GM12872 (cell line): Measurements from ENCODE around the gene PALM2AKAP2.

ENCODE experiments used
- TF ChIP-seq, protein P1 (sequence below): IDR thresholded peaks from 3 replicates; pipeline ENCODE4 v1.5.1; 2011; ENCODE audit warnings: low read depth, mild to moderate bottlenecking, low read length, moderate library complexity; ENCODE audit not compliant: insufficient read depth

Gene PALM2AKAP2

DNA sequence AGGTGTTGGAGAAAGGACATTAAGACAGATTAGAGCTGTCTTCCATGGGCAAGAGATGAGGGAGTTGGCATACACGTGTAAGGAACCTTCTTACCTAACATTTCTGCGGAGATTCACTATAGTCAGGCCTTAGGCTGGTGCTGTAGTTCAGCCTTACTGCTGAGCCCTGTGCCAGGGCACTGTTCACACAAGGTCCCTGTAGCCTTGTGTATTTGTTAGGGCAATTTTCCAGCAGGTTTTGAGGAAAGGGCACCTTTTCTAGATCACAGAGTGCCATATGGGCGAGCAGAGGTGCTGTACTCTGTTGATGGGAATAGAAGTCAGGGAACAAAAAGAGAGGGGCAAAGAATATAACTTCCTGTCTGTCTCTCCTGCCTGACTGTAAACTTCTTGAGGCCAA lies 15.6 kb downstream of the PALM2AKAP2 start:
- TF ChIP-seq, protein P1, sequence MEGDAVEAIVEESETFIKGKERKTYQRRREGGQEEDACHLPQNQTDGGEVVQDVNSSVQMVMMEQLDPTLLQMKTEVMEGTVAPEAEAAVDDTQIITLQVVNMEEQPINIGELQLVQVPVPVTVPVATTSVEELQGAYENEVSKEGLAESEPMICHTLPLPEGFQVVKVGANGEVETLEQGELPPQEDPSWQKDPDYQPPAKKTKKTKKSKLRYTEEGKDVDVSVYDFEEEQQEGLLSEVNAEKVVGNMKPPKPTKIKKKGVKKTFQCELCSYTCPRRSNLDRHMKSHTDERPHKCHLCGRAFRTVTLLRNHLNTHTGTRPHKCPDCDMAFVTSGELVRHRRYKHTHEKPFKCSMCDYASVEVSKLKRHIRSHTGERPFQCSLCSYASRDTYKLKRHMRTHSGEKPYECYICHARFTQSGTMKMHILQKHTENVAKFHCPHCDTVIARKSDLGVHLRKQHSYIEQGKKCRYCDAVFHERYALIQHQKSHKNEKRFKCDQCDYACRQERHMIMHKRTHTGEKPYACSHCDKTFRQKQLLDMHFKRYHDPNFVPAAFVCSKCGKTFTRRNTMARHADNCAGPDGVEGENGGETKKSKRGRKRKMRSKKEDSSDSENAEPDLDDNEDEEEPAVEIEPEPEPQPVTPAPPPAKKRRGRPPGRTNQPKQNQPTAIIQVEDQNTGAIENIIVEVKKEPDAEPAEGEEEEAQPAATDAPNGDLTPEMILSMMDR = no peak

DNA sequence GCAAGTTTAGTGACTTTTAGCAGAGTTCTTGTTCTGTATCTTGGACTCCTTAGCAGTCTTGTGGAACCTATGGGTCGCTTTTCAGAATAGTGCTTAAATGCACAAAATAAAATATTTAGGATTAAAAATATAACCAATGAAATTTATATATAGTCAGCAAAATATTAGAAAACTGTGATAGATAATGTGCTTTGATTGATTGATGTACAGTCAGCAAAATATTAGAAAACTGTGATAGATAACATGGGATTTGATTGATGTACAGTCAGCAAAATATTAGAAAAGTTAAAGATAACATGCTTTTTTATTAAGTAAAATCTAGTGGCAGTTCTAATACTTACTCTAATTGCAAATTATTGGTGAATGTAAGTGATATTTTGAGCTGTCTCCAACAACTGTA lies 16.1 kb downstream of the PALM2AKAP2 start:
- TF ChIP-seq, protein P1 = no peak

DNA sequence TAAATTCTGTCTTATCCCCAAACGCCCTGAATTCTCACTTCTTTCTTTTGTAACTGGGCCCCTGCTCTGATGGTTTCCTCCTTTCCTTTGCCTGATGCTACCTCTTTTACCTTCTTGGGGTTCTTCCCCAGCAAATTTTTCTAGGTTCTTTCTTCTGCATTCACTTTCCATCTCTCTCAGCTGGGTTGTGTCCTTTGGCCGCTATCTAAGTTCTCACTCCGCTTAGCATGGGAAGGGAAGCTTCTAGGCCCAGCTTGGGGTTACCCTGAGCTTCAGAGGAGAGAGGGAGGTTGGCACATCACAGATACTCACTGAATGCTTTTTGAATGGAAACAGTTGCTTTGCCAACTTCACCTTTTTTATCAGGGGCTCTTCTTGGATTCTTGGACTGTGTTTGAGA lies 17.0 kb downstream of the PALM2AKAP2 start:
- TF ChIP-seq, protein P1 = no peak

DNA sequence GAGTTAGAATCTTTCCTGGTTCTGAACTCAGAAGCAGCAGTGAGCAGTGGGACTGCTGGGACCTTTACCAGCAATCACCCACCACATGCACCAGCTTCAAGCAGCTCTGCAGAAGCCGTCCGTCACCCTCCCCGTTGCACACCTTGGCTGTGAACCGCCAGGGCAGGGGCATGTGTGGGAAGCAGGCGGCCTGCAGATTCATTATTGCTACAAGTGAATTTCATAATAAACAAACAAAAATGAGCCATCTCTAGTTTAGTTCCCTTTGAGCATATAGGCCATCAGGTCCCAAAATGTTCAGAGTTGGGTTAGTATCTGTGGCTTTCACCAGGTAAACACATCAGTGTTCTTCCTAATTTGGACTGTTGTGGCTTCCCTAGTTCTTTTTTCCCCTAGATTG lies 17.5 kb downstream of the PALM2AKAP2 start:
- TF ChIP-seq, protein P1 = no peak

DNA sequence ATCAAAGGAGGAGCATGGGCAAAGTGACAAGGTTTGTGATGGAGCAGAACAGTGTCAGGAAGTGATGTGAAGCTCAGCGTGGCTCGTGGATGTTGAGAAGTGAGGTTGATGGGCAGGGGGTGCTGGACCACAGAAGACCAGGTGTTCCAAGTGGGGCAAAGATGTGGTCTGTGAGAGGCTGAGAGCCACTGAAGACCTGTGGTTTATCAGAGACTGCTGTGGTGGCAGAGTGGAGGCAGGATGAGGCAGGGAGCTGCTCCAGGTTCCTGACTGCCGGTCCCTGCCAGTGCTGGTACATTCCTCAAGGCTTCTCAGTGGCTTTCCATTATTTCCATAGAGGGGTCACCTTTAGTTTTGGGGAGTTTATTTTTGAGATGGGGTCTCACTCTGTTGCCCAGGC lies 19.1 kb downstream of the PALM2AKAP2 start:
- TF ChIP-seq, protein P1 = no peak

DNA sequence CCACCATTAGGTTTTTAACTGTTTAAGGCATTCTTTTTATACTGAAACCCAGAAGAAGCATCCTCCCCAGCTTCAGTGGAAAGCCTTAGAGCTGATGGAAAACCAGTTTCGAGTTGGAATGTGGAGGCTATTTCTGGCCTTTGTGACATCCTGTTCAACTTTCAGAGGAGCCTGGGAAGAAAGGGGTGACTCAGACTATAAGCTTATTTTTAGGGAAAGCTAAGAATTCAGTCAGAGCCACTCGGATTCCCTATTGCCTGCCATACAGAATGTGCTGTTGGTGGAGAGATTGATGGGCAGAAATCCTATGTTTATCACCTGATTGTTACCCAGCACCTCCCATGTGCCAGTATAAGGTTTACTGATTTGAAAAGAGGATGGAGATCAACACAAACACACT lies 19.8 kb downstream of the PALM2AKAP2 start:
- TF ChIP-seq, protein P1 = no peak

DNA sequence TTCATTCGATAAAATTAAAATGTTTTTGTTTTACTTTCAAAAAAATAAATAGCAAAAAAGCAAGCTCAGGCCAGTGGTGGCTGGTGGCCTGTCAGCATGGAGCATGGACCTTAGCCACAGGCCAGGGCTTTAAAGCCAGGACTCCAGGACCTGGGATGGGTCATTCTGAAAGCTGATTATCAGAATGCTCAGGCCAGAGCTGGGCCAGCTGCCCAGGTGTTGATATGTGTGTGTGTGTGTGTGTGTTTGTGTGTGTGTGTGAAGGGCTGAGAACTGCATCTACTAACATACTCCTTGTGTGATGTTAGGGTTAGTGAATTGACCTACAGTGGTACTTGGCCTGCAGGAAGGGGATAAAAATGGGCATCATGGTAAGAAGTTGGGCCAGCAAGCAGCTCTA lies 21.5 kb downstream of the PALM2AKAP2 start:
- TF ChIP-seq, protein P1 = no peak

DNA sequence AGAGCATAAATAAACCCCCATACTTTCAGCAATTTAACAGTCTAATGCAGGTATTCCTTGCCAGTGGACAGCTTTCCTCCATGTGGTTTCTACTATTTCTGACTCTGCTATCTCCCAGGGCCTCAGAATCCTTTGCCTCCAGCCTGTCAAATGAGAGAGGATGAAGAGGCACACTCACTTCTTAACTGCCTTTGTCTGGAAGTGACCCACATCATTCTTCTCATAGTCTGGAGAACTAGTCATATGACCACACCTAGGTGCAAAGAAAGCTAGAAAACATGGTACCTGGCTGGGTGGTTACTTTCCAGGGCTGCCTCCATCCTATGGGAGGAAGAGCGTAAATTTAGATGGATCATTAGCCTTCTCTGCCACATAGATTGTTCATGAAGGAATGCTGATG lies 22.5 kb downstream of the PALM2AKAP2 start:
- TF ChIP-seq, protein P1 = no peak
